Measurements from ENCODE around the gene UPF1.

Gene UPF1

DNA sequence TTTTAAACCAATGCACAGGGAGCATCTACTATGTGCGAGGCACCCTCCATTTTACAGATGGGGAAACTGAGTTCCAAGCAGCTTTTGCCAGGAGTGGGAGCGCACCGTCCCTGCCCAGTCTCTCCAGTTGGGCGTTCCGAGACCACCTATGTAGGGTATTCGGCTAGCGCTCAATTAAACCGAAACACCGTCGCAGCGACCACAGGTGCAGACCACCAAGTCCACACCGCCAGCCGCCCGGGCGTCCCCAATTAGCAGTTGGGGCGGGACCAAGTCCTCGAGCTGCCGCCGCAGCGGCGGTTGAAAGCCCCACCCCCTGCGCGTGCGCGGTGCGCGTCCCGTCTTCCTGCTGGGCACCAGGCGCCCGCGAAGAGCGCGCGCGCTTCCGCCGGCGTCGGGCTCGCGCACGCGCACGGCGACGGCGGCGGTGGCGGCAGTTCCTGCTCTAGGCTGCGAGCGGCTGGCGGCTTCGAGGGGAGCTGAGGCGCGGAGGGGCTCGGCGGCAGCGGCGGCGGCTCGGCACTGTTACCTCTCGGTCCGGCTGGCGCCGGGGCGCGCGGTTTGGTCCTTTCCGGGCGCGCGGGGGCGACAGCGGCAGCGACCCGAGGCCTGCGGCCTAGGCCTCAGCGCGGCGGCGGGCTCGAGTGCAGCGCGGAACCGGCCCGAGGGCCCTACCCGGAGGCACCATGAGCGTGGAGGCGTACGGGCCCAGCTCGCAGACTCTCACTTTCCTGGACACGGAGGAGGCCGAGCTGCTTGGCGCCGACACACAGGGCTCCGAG is at the start of gene UPF1:
UPF1 (plus strand) TSS at position 436 of the 782 bp plus-strand sequence; CDS start at position 687, 251 bp downstream.
- DNase-seq (ENCODE audit: low read depth), result peak; percentile 95

DNA sequence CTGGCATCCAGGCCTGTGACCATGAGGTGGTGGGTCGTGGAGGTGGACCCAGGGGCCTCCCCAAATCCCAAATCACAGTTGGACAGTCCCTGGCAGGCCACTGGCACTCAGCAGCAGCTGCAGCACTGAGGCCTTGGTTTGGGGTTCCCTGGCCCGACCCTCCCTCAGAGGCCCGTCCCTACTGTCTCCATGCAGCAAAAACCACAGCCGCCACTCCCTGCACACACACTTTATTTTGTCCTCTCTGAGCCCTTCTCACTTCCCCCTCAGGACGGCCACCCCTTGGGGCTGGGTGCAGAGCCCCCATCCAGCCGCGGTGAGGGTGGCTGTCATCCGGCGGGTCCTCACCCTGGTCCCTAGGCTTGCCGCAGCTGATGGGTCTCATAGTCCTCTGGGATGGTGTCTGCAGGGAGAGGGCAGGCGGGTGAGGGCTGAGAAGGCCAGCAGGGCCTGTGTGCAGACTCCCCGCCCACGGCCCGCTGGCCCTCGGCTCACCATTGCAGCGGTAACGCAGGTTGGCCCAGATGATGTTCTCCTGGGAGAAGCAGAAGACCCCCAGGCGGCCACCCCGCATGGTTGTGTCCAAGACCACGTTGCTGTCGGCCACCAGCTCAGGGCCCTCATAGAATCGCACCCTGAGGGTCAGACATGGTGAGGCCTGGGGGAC is 49.1 kb upstream of the UPF1 start:
- DNase-seq (ENCODE audit: low read depth), result no peak

- no peak for DNase-seq (ENCODE audit: low read depth)
Observed at GRCh38 chr19:18783958-18784785, 47.6 kb upstream of the UPF1 start.

DNA sequence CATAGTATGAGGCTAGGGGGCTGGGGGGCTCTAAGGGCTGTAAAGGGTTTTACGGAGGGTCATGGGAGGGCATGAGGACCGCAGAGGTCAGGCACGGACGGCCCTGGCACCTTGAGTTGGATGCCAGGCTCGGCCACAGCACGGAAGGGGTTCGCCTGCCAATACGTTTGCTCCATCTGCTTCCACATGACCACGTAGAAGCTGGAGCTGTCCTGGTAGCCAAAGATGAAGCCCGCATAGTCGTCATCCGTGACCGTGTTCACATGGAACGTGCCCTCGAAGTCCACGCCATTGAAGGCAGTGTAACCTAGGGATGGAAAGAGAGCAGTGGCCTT is 47.0 kb upstream of the UPF1 start:
- DNase-seq (ENCODE audit: low read depth), result no peak

DNA sequence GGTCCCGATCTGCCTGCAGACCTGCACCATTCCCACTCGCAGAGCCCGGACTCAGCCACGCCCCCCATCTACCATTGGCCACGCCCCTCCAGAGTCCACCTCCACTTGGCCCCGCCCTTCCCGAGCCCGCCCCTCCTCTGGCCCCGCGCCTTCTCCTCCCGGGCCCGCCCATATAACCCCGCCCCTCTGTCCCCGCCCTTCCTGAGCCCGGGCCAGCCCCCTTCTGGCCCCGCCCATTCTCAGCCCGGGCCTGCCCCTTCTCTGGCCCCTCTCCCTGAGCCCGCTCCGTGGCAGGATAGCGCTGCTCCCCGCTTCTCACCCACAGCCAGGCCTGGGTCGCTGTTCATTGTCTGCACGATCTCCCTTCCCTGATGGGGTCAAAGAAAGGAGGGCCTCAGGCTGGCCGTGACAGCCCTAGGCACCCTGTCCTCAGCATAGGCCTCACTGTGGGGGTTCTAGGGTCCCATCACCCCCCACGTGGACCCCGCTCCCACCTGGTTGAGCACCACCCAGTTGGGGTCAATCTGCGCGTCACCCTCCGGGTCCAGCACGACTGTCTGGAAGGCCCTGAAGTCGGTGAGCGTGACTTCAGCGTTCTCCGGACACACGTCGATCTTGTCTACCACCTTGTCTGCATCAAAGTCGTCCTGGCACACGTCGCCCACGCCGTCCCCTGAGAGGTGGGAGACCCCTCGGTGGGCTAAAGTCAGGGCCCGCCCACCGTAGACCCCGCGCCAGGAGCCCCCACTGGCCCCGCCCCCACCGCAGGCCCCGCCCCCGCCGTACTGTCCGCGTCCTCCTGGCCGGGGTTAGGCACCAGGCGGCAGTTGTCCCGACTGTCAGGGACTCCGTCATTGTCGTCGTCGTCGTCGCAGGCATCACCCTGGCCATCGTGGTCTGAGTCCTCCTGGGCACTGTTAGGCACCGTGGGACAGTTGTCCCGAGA is 46.3 kb upstream of the UPF1 start:
- peak; percentile 51 for DNase-seq (ENCODE audit: low read depth)

GRCh38 chr19:18788529-18789421 is 43.0 kb upstream of the UPF1 start:
- no peak for DNase-seq (ENCODE audit: low read depth)

DNA sequence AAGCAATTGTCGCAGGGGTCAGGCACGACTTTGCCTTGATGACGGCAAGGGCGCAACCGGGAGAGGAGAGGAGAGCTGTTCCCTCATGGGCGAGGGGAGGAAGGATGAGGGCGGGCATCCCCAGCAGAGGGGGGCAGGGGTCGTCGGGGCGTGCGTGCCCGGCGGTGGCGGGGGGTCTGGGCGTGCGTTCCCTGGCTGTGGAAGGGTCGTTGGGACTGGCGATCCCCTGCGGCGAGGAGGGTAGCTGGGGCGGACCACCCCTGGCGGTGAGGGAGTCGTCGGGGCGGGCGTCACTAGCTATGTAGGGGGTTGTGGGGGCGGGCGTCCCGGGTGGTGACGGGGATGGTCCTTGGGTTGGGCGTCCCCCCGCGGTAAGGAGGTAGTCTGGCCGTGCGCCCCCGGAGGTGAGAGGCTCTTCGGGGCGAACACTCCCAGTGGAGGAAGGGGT is 42.3 kb upstream of the UPF1 start:
- DNase-seq (ENCODE audit: low read depth), result no peak

GRCh38 chr19:18789883-18790565 is 41.7 kb upstream of the UPF1 start:
- no peak for DNase-seq (ENCODE audit: low read depth)

GRCh38 chr19:18790566-18791314 is 41.0 kb upstream of the UPF1 start, which contains the start of gene COMP:
COMP (minus strand) TSS chr19:18791305; CDS start chr19:18791269, 36 bp downstream.
- DNase-seq (ENCODE audit: low read depth), result no peak

DNA sequence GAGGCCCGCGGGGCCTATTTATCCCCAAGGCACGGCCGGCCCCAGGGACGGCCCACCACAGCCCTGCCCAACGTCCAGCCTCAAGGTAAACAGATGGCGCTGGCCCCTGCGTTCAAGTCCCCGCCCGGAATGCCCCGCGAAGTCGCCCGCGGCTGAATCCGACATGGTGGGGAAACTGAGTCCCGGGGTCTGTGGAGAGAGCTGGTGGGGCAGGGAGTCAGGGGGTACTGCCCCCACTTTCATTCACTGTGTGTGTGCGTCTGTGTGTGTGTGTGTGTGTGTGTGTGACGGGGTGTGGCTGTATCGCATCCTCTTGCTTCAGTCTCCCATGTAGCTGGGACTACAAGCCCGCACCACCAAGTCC is 40.5 kb upstream of the UPF1 start:
- no peak for DNase-seq (ENCODE audit: low read depth)

DNA sequence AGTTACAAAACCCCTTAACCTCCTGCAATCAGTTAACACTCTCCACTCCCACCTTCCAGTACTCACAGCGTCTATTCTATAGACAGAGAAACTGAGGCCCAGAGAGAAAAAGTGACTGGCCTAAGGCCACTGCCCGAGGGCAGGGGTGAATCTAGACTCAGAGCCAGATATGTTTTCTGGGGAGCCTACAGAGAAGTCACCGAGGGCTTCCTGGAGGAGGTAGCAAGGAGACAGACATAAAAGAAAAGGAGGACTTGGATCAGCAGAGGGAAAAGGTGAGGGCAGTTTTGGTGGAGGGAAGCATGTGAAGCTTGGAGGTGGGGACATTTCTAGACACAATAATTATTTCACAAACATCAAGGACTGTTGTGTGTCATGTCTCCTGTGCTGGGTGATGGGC is 39.1 kb upstream of the UPF1 start:
- no peak for DNase-seq (ENCODE audit: low read depth)

DNA sequence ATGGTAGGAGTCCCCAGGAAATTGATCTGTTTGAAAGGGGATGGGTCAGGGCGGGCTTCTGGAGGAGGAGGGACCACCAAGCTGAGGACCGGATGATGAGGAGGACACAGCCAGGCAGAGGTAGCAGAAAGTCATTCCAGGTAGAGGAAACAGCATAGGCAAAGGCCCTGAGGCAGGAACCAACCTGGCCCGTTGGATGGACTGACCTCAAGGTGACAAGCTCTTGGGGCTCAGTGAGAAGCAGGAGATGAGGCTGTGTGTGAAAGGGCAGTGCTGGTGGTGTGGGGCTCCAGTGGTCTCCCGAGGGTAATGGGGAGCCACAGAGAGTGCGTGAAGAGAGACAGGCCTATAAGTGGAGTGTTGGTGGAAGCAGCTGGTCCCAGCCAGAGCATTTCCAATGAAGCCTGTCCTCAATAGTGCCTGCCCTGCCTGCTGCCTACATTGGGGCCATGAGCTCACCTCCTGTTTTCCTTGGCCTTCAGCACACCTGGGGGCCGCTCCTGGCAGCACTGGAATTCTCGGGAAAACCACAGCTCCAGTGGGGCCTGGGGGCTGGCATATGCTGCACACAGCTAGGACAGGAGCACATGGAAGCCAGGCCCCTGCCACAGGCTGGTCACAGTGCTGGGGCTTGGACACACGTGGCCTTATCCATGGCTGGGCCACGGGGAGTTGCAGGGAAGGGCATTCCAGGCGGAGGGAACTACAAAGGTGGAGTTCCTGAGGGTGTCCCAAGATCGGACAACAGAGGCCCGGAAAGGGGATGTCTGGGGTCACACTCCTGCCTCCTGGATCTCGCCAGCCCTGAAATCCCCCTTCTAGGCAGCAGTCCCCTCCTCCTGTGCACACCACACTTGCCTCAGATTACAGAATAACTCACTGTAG is 38.4 kb upstream of the UPF1 start:
- no peak for DNase-seq (ENCODE audit: low read depth)

DNA sequence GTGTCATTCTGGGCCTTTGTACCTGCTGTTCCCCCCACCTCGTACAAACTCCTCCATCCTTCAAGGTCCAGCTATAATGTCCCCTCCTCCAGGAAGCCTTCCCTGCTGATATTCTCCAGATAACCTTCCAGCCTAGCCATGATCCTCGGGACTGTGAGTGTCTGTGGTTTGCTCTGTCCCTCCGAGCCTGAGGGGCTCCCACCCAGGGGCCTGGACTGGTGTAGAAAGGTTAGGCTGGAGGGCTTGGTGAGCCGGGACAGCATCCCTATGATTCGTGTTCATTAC is 37.8 kb upstream of the UPF1 start:
- no peak for DNase-seq (ENCODE audit: low read depth)

DNA sequence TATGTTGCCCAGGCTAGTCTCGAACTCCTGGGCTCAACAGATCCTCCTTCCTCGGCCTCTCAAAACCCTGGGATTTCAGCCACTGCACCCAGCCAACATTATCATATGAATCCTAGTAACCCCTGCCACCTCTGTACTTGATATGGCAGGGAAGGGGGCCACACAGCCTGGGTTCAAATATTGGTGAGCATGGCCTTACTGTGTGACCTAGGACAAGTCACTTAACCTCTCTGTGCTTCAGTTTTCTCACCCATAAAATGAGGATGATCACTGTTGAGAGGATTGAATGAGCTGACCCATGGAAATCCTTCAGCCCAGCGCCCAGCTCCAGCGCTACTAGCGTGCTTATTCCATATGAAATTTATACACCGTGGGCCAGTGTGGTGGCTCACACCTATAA is 37.1 kb upstream of the UPF1 start:
- DNase-seq (ENCODE audit: low read depth), result no peak

GRCh38 chr19:18795540-18795939 is 36.2 kb upstream of the UPF1 start:
- DNase-seq (ENCODE audit: low read depth), result no peak

- DNase-seq (ENCODE audit: low read depth), result no peak
Observed at GRCh38 chr19:18796239-18796638, 35.5 kb upstream of the UPF1 start.

GRCh38 chr19:18798384-18799352 is 33.1 kb upstream of the UPF1 start:
- DNase-seq (ENCODE audit: low read depth), result no peak

Measured in stimulated activated CD8-positive, alpha-beta memory T cell treated with anti-CD3 and anti-CD28 coated beads, Interleukin-15, amount 100 ng/mL, for 24 hours (primary cell).